B cell (primary cell): ENCODE results near the gene CLEC4M. TPM values are rescaled to one million over a fixed set of nuclear protein-coding genes. Genes with fewer than 3 reads are reported as not detected.

Experiments
- ATAC-seq: fragments of 200-7000 bp; cut with Tn5 transposase; one replicate; pipeline ENCODE4 v1.10.0; 2021; ENCODE audit warnings: low read depth, mild to moderate bottlenecking, moderate number of reproducible peaks, moderate library complexity
- CTCF ChIA-PET: fragments of 350-600 bp; sonication (Branson Sonifier 250); formaldehyde crosslinking; loops from one replicate; lab custom pipeline; 2021; ENCODE audit warnings: antibody characterized with exemption, inconsistent platforms; lab: Charles Lee
- POLR2A ChIA-PET: fragments of 350-600 bp; sonication (Branson Sonifier 250); formaldehyde crosslinking; loops from one replicate; lab custom pipeline; 2021; ENCODE audit warnings: antibody characterized with exemption; lab: Charles Lee
- DNase-seq: peaks from one replicate; pipeline ENCODE4 v3.0.0; 2013
- H2AFZ ChIP-seq: 2 replicates; pipeline ENCODE4 v1.6.1; 2012; ENCODE audit warnings: mild to moderate bottlenecking, low read depth, low read length; ENCODE audit not compliant: insufficient read depth, poor library complexity, severe bottlenecking
- H3K27ac ChIP-seq, 2 donors: 1 replicate in 1 of 2; 2 replicates in 1 of 2; pipeline ENCODE4 v1.5.1; 2012 to 2013; ENCODE audit warnings: low read length in 2 of 2, mild to moderate bottlenecking in 2 of 2, moderate library complexity in 1 of 2
- H3K27me3 ChIP-seq, 4 experiments: fragments of 200-600 bp in 1 of 4; sonication (generic) in 1 of 4; replicated peaks in 1 of 4; 1 replicate in 2 of 4; 2 replicates in 2 of 4; pipeline versions ENCODE4 v1.6.1 to v1.7.0; 2013 to 2016; ENCODE audit warnings: low read length in 3 of 4, mild to moderate bottlenecking in 2 of 4, mixed read lengths in 1 of 4, moderate library complexity in 1 of 4; ENCODE audit not compliant: insufficient read depth in 4 of 4, control insufficient read depth in 3 of 4; ENCODE audit errors: control extremely low read depth in 1 of 4
- H3K36me3 ChIP-seq, 2 experiments: replicated peaks in 1 of 2; 1 replicate in 1 of 2; 2 replicates in 1 of 2; pipeline versions ENCODE4 v1.6.1 to v1.7.1; 2013; ENCODE audit warnings: low read length in 1 of 2; ENCODE audit not compliant: insufficient read depth in 2 of 2, control insufficient read depth in 1 of 2; ENCODE audit errors: control extremely low read depth in 1 of 2, extremely low read depth in 1 of 2
- H3K4me1 ChIP-seq, 2 donors: fragments of 200-600 bp in 1 of 2; sonication (generic) in 1 of 2; 1 replicate in 1 of 2; 2 replicates in 1 of 2; pipeline versions ENCODE4 v1.5.1 to v1.6.1; 2013 to 2017; ENCODE audit warnings: low read length in 2 of 2; ENCODE audit not compliant: control insufficient read depth in 2 of 2, insufficient read depth in 2 of 2
- H3K4me2 ChIP-seq: replicated peaks from 2 replicates; pipeline ENCODE3; 2012; ENCODE audit warnings: mild to moderate bottlenecking, low read depth, low read length; ENCODE audit not compliant: poor library complexity, severe bottlenecking
- H3K4me3 ChIP-seq, 5 experiments: fragments of 200-600 bp in 1 of 5; sonication (generic) in 1 of 5; 1 replicate in 3 of 5; 2 replicates in 2 of 5; pipeline versions ENCODE4 v1.5.1 to v1.7.0; 2011 to 2016; ENCODE audit warnings: low read length in 4 of 5, mild to moderate bottlenecking in 4 of 5, low read depth in 2 of 5, control low read depth in 1 of 5, moderate library complexity in 1 of 5; ENCODE audit not compliant: insufficient read depth in 1 of 5; ENCODE audit errors: control extremely low read depth in 1 of 5, extremely low read depth in 1 of 5
- H3K79me2 ChIP-seq: fragments of 200-600 bp; sonication (generic); one replicate; pipeline ENCODE4 v1.6.0; 2016; ENCODE audit warnings: low read length; ENCODE audit not compliant: control insufficient read depth, insufficient read depth
- H3K9ac ChIP-seq: fragments of 200-600 bp; sonication (generic); 2 replicates; pipeline ENCODE4 v1.6.1; 2017; ENCODE audit warnings: mild to moderate bottlenecking, low read length, moderate library complexity
- H3K9me3 ChIP-seq, 3 donors: one replicate each; pipeline versions ENCODE4 v1.6.1 to v1.7.1; 2013; ENCODE audit warnings: low read length in 2 of 3; ENCODE audit not compliant: control insufficient read depth in 2 of 3, insufficient read depth in 1 of 3; ENCODE audit errors: control extremely low read depth in 1 of 3
- H4K20me1 ChIP-seq: 2 replicates; pipeline ENCODE4 v1.6.0; 2012; ENCODE audit warnings: mild to moderate bottlenecking, low read length; ENCODE audit not compliant: insufficient read depth, control insufficient read depth, poor library complexity, severe bottlenecking
- H3K27ac Mint-ChIP-seq: one replicate; pipeline ENCODE4 v1.8.0; 2021; ENCODE audit warnings: mixed read lengths
- H3K27me3 Mint-ChIP-seq: one replicate; pipeline ENCODE4 v1.8.0; 2021; ENCODE audit warnings: mixed read lengths
- H3K4me1 Mint-ChIP-seq: one replicate; pipeline ENCODE4 v1.8.0; 2021; ENCODE audit warnings: mixed read lengths
- H3K4me3 Mint-ChIP-seq: one replicate; pipeline ENCODE4 v1.8.0; 2021; ENCODE audit warnings: mixed read lengths
- H3K9me3 Mint-ChIP-seq: one replicate; pipeline ENCODE4 v1.8.0; 2022; ENCODE audit warnings: mixed read lengths; ENCODE audit not compliant: insufficient read depth
- EZH2 ChIP-seq: IDR thresholded peaks from 2 replicates; pipeline ENCODE4 v1.6.1; 2012; ENCODE audit warnings: borderline replicate concordance, low read depth, mild to moderate bottlenecking, moderate library complexity, low read length; ENCODE audit not compliant: insufficient read depth, poor library complexity, severe bottlenecking
- WGBS: methylation state at CpG from one replicate; pipeline ENCODE4 v1.1.5; 2013; ENCODE audit warnings: missing lambda C conversion rate; ENCODE audit not compliant: insufficient coverage; 5-methylcytosine and 5-hydroxymethylcytosine counted together
- intact Hi-C: fragments of 100-400 bp; cut with micrococcal nuclease; formaldehyde crosslinking; loops from one replicate; pipeline ENCODE4 v1.10.0; 2022
- polyA plus RNA-seq: library from polyadenylated mRNA; depleted of rRNA; stranded (reverse); fragments of >200 nt; gene quantifications from 2 replicates; pipeline ENCODE4 v1.2.3, GENCODE V29; 2012
- total RNA-seq, 2 donors: library from RNA; stranded (reverse); fragments of 120-200 nt in 1 of 2; gene quantifications; 1 replicate in 1 of 2; 2 replicates in 1 of 2; pipeline versions ENCODE4 v1.2.3 to v1.2.4, GENCODE V29; 2013 to 2022
- TF ChIP-seq, protein P1 (sequence below): fragments of 200-600 bp; IDR thresholded peaks from one replicate; pipeline ENCODE4 v1.8.0; 2022; ENCODE audit warnings: antibody characterized with exemption, mild to moderate bottlenecking

The CLEC4M gene
- total and polyA plus RNA-seq, 2 donors (not counting 1 experiment from before 2014, with no cell fraction given), result 0.10 to 0.52 TPM

DNA sequence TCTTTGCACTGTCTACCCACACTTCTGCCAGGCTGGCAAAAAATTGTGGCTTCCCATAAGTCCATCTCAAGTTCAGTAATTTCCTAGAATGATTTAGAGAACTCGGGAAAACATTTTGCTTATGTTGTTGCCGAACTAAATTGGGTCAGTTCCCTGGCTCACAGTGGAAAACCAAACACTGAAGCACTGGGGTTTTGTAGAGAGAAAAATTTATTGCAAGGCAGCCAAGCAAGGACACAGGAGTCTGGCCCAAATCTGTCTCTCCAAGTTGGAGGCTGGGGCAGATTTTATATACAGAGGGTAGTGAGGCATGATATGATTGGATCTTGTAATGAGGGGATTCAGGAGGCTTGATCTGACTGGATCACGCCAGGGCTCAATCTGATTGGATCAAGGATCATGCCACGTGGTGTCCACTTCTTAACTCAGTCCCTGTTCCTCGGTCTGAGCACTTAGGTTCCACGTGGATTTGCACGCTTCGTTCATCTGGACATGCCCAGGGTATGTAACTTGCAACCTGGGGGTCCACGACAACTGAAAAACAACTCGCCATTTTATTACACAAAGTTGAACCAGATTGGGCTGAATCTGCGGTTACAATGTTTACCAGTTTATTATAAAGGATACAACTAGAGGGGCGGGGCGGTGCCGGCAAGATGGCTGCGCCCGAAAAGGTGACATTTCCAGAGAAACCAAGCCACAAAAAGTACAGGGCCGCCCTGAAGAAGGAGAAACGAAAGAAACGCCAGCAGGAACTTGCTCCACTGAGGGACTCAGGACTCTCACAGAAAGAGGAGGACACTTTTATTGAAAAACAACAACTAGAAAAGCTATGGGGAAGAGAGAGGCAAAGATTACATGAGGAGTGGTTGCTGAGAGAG, 23.0 kb upstream of the CLEC4M start:
- ChIA-PET POLR2A (no interaction called here), CTCF (interaction anchor here (0.7 to 1.4 kb wide), 3 partner anchors 11 to 59 kb away, joined by 3 to 5 read pairs (median 3); partner anchors contain the start of gene TRAPPC5)
- H3K4me2 ChIP-seq, result no peak overlapping the region
- no peak overlapping the region for H2AFZ ChIP-seq
- no peaks in the 10 kb centered on the region for H3K36me3 ChIP-seq
- no peak overlapping the region for H3K4me3 ChIP-seq
- DNase-seq (no peak), ATAC-seq (no peak)
- peaks cover 17 to 18% of the 10 kb centered on the region in 2 donors for H3K4me1 ChIP-seq
- H3K4me1 Mint-ChIP-seq, result peaks cover 40% of the 10 kb centered on the region
- intact Hi-C loops, result loop anchor here (5.0 kb wide), 1 partner anchor 57 kb away; no protein-coding TSS in a partner anchor
- no peak overlapping the region for H3K9ac ChIP-seq
- H3K79me2 ChIP-seq, result no peaks in the 10 kb centered on the region
- no peaks in the 10 kb centered on the region for H4K20me1 ChIP-seq
- H3K4me3 Mint-ChIP-seq, result no peak overlapping the region
- H3K27ac Mint-ChIP-seq, result no peak overlapping the region
- peaks cover 8% of the 10 kb centered on the region for H3K27me3 Mint-ChIP-seq
- H3K27me3 ChIP-seq, result no peaks in the 10 kb centered on the region
- no peak overlapping the region for H3K27ac ChIP-seq
- no peaks in the 10 kb centered on the region for H3K9me3 ChIP-seq
- H3K9me3 Mint-ChIP-seq, result no peaks in the 10 kb centered on the region
- TF ChIP-seq, protein P1, sequence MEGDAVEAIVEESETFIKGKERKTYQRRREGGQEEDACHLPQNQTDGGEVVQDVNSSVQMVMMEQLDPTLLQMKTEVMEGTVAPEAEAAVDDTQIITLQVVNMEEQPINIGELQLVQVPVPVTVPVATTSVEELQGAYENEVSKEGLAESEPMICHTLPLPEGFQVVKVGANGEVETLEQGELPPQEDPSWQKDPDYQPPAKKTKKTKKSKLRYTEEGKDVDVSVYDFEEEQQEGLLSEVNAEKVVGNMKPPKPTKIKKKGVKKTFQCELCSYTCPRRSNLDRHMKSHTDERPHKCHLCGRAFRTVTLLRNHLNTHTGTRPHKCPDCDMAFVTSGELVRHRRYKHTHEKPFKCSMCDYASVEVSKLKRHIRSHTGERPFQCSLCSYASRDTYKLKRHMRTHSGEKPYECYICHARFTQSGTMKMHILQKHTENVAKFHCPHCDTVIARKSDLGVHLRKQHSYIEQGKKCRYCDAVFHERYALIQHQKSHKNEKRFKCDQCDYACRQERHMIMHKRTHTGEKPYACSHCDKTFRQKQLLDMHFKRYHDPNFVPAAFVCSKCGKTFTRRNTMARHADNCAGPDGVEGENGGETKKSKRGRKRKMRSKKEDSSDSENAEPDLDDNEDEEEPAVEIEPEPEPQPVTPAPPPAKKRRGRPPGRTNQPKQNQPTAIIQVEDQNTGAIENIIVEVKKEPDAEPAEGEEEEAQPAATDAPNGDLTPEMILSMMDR, result no peak
- TF ChIP-seq EZH2, result no peak
- WGBS, result 78% methylated on average over 15 of the region's 19 CpGs

DNA sequence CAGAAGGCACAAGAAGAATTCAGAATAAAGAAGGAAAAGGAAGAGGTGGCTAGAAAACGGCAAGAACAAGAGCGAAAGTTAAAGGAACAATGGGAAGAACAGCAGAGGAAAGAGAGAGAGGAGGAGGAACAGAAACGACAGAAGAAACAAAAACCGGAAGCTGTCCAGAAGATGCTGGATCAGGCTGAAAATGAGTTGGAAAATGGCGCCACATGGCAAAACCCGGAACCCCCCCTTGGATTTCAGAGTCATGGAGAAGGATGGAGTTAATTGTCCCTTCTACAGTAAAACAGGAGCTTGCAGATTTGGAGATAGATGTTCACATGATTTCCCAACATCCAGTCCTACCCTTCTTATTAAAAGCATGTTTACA, 22.4 kb upstream of the CLEC4M start:
- TF ChIP-seq, protein P1, result no peak
- no peak for TF ChIP-seq EZH2
- H3K4me2 ChIP-seq, result no peak overlapping the region
- Mint-ChIP-seq H3K27ac (no peak overlapping the region), H3K4me1 (peaks cover 43% of the 10 kb centered on the region), H3K27me3 (peaks cover 8% of the 10 kb centered on the region), H3K4me3 (no peak overlapping the region), H3K9me3 (no peaks in the 10 kb centered on the region)
- CTCF ChIA-PET, result interaction anchor here (0.7 kb wide), 1 partner anchor 14 kb away, joined by 3 read pairs; no protein-coding TSS in a partner anchor
- H3K4me3 ChIP-seq, result no peak overlapping the region
- no peak overlapping the region for H2AFZ ChIP-seq
- WGBS, result 72% methylated on average over 4 of the region's 6 CpGs
- DNase-seq, result no peak
- POLR2A ChIA-PET, result no interaction called here
- H3K79me2 ChIP-seq, result no peaks in the 10 kb centered on the region
- no peak for ATAC-seq
- H3K9ac ChIP-seq, result no peak overlapping the region
- H3K27ac ChIP-seq, result no peak overlapping the region
- no peaks in the 10 kb centered on the region for H3K36me3 ChIP-seq
- H4K20me1 ChIP-seq, result no peaks in the 10 kb centered on the region
- H3K27me3 ChIP-seq, result no peaks in the 10 kb centered on the region
- H3K9me3 ChIP-seq, result no peaks in the 10 kb centered on the region
- peaks cover 20 to 21% of the 10 kb centered on the region in 2 donors for H3K4me1 ChIP-seq
- intact Hi-C loops, result loop anchor here (5.0 kb wide), 1 partner anchor 57 kb away; no protein-coding TSS in a partner anchor
